ENCODE results near the gene TXNRD1. TPM values are rescaled to one million over a fixed set of nuclear protein-coding genes. Genes with fewer than 3 reads are reported as not detected.

The TXNRD1 gene
- total RNA-seq (ENCODE audit: low replicate concordance), result 350 and 651 TPM in 2 replicates

GRCh38 chr12:104215638-104216297 lies at the start of gene TXNRD1:
Gene TXNRD1, plus strand, starts transcription at chr12:104215779. Its CDS starts 24 bp downstream, at chr12:104215803.
- peak; percentile 74 for TF ChIP-seq CTCF (IDR thresholded peaks at IDR 0.05; ENCODE audit: insufficient read depth, low read length)
- peak within 1 kb of the TSS; percentile 69 for H3K4me3 ChIP-seq (ENCODE audit: low read depth, low read length)
- peak; percentile 73 for DNase-seq (ENCODE audit: low read depth)

GRCh38 chr12:104165801-104166200 lies 49.8 kb upstream of the TXNRD1 start:
- no peak for TF ChIP-seq CTCF (IDR thresholded peaks at IDR 0.05; ENCODE audit: insufficient read depth, low read length)
- H3K4me3 ChIP-seq (ENCODE audit: low read depth, low read length), result no peak overlapping the region
- peak; percentile 70 for DNase-seq (ENCODE audit: low read depth)

GRCh38 chr12:104166465-104166864 lies 49.1 kb upstream of the TXNRD1 start:
- peak; percentile 78 for DNase-seq (ENCODE audit: low read depth)
- TF ChIP-seq CTCF (IDR thresholded peaks at IDR 0.05; ENCODE audit: insufficient read depth, low read length), result no peak
- H3K4me3 ChIP-seq (ENCODE audit: low read depth, low read length), result no peak overlapping the region

GRCh38 chr12:104167519-104168458 lies 47.8 kb upstream of the TXNRD1 start:
- TF ChIP-seq CTCF (IDR thresholded peaks at IDR 0.05; ENCODE audit: insufficient read depth, low read length), result no peak
- DNase-seq (ENCODE audit: low read depth), result no peak
- no peak overlapping the region for H3K4me3 ChIP-seq (ENCODE audit: low read depth, low read length)

GRCh38 chr12:104168596-104168995 lies 47.0 kb upstream of the TXNRD1 start:
- no peak for TF ChIP-seq CTCF (IDR thresholded peaks at IDR 0.05; ENCODE audit: insufficient read depth, low read length)
- H3K4me3 ChIP-seq (ENCODE audit: low read depth, low read length), result no peak overlapping the region
- DNase-seq (ENCODE audit: low read depth), result no peak

GRCh38 chr12:104171785-104172569 lies 43.6 kb upstream of the TXNRD1 start:
- no peak overlapping the region for H3K4me3 ChIP-seq (ENCODE audit: low read depth, low read length)
- no peak for TF ChIP-seq CTCF (IDR thresholded peaks at IDR 0.05; ENCODE audit: insufficient read depth, low read length)
- no peak for DNase-seq (ENCODE audit: low read depth)
